NCI-H1694 (cell line): ENCODE results near the gene TMEM164.
"Not testable (repeated sequence)": the region's sequence is repeated elsewhere in the genome, so short reads cannot be mapped to it uniquely, and the experiment has no call there.

ENCODE experiments used
- DNase-seq: peaks from one replicate; lab custom pipeline; 2025; lab: John Stamatoyannopoulos, UW

Gene TMEM164

GRCh38 chrX:110133735-110134370 lies 130.9 kb downstream of the TMEM164 start:
- DNase-seq, result no peak

GRCh38 chrX:110135618-110136017 lies 132.7 kb downstream of the TMEM164 start:
- DNase-seq, result no peak

- no peak for DNase-seq
Observed at GRCh38 chrX:110136136-110136535, 133.2 kb downstream of the TMEM164 start.

GRCh38 chrX:110138557-110138956 lies 135.6 kb downstream of the TMEM164 start:
- DNase-seq, result no peak

GRCh38 chrX:110139172-110139571 lies 136.3 kb downstream of the TMEM164 start:
- no peak for DNase-seq

GRCh38 chrX:110142096-110142495 lies 139.2 kb downstream of the TMEM164 start:
- DNase-seq, result no peak

GRCh38 chrX:110143454-110144210 lies 140.7 kb downstream of the TMEM164 start:
- peak; percentile 10 for DNase-seq

GRCh38 chrX:110145311-110145710 lies 142.4 kb downstream of the TMEM164 start:
- DNase-seq, result no peak

GRCh38 chrX:110145854-110146253 lies 142.9 kb downstream of the TMEM164 start:
- DNase-seq, result no peak

GRCh38 chrX:110146521-110146920 lies 143.6 kb downstream of the TMEM164 start:
- DNase-seq, result peak; percentile 49

GRCh38 chrX:110153244-110153643 lies 150.3 kb downstream of the TMEM164 start:
- no peak for DNase-seq

- DNase-seq, result no peak
Observed at GRCh38 chrX:110153896-110154295, 151.0 kb downstream of the TMEM164 start.

- not testable (repeated sequence) for DNase-seq
Observed at GRCh38 chrX:110154328-110154727, 151.4 kb downstream of the TMEM164 start.

GRCh38 chrX:110155759-110156158 lies 152.8 kb downstream of the TMEM164 start:
- no peak for DNase-seq

GRCh38 chrX:110156167-110156754 lies 153.3 kb downstream of the TMEM164 start:
- DNase-seq, result peak; percentile 40

- DNase-seq, result no peak
Observed at GRCh38 chrX:110157444-110157843, 154.5 kb downstream of the TMEM164 start.

- no peak for DNase-seq
Observed at GRCh38 chrX:110159235-110159634, 156.3 kb downstream of the TMEM164 start.

GRCh38 chrX:110159865-110160264 lies 157.0 kb downstream of the TMEM164 start:
- DNase-seq, result no peak

- DNase-seq, result no peak
Observed at GRCh38 chrX:110161361-110161686, 158.4 kb downstream of the TMEM164 start.

- no peak for DNase-seq
Observed at GRCh38 chrX:110162131-110162530, 159.2 kb downstream of the TMEM164 start.

- DNase-seq, result no peak
Observed at GRCh38 chrX:110162867-110163266, 160.0 kb downstream of the TMEM164 start.

GRCh38 chrX:110163488-110163887 lies 160.6 kb downstream of the TMEM164 start:
- no peak for DNase-seq

GRCh38 chrX:110167952-110168451 lies 165.1 kb downstream of the TMEM164 start:
- DNase-seq, result no peak
